ENCODE data around the gene GAS6. TPM values are rescaled to one million over a fixed set of nuclear protein-coding genes. Genes with fewer than 3 reads are reported as not detected.

The GAS6 gene
- total RNA-seq, 1 experiment from 2014 or later = 12.0 TPM

GRCh38 chr13:113783200-113783881 lies 80.5 kb downstream of the GAS6 start:
- no peak for DNase-seq (ENCODE audit: extremely low read depth, low read depth)

- DNase-seq (ENCODE audit: extremely low read depth, low read depth) = no peak
Measured at GRCh38 chr13:113782472-113782871, 81.4 kb downstream of the GAS6 start.

- no peak for DNase-seq (ENCODE audit: extremely low read depth, low read depth)
Measured at GRCh38 chr13:113781571-113781970, 82.3 kb downstream of the GAS6 start.

- DNase-seq (ENCODE audit: extremely low read depth, low read depth) = no peak
Measured at GRCh38 chr13:113777311-113778260, 86.3 kb downstream of the GAS6 start.

GRCh38 chr13:113776231-113777125 lies 87.4 kb downstream of the GAS6 start:
- DNase-seq (ENCODE audit: extremely low read depth, low read depth) = no peak

- no peak for DNase-seq (ENCODE audit: extremely low read depth, low read depth)
Measured at GRCh38 chr13:113775451-113776145, 88.3 kb downstream of the GAS6 start.

- no peak for DNase-seq (ENCODE audit: extremely low read depth, low read depth)
Measured at GRCh38 chr13:113774177-113775107, 89.4 kb downstream of the GAS6 start.

GRCh38 chr13:113771709-113772331 lies 92.1 kb downstream of the GAS6 start:
- DNase-seq (ENCODE audit: extremely low read depth, low read depth) = no peak

GRCh38 chr13:113770937-113771336 lies 92.9 kb downstream of the GAS6 start:
- no peak for DNase-seq (ENCODE audit: extremely low read depth, low read depth)

Other genes starting within 250 kb of the GAS6 start
- not detected in 2 replicates for gene ATP4B, start 205.9 kb downstream of the GAS6 start, total RNA-seq (2014; rRNA removed; shearing (Covaris generic))
- gene GRK1, start 196.9 kb downstream of the GAS6 start, total RNA-seq (2014; rRNA removed; shearing (Covaris generic)) = not detected in 2 replicates
- gene TMEM255B, start 104.8 kb downstream of the GAS6 start, total RNA-seq (2014; rRNA removed; shearing (Covaris generic)) = 0.02 TPM in 1 of 2 replicates, not detected in the other
- gene C13orf46, start 110.0 kb upstream of the GAS6 start, total RNA-seq (2014; rRNA removed; shearing (Covaris generic)) = 0.06 TPM in 1 of 2 replicates, not detected in the other